HG02610 (cell line): ENCODE data around the gene RBX1.
"Not testable (repeated sequence)": the region's sequence is repeated elsewhere in the genome, so short reads cannot be mapped to it uniquely, and the experiment has no call there.

Experiments used
- ATAC-seq: cut with Tn5 transposase; IDR thresholded peaks from one replicate; pipeline ENCODE4 v1.9.1; 2021; ENCODE audit warnings: mild to moderate bottlenecking, moderate library complexity; ENCODE audit not compliant: unreplicated experiment

RBX1 gene

GRCh38 chr22:40967111-40967760, 16.1 kb downstream of the RBX1 start:
- no peak for ATAC-seq

- no peak for ATAC-seq
Observed at GRCh38 chr22:40972587-40972986, 21.4 kb downstream of the RBX1 start.

- no peak for ATAC-seq
Observed at GRCh38 chr22:40973144-40973543, 22.0 kb downstream of the RBX1 start.

- ATAC-seq = no peak
Observed at GRCh38 chr22:40975366-40975765, 24.2 kb downstream of the RBX1 start.

GRCh38 chr22:40976866-40977700, 25.9 kb downstream of the RBX1 start:
- ATAC-seq = no peak

GRCh38 chr22:40979198-40979597, 28.0 kb downstream of the RBX1 start:
- ATAC-seq = no peak

GRCh38 chr22:40979871-40980270, 28.7 kb downstream of the RBX1 start:
- no peak for ATAC-seq

- ATAC-seq = no peak
Observed at GRCh38 chr22:40982482-40983385, 31.6 kb downstream of the RBX1 start.

- ATAC-seq = no peak
Observed at GRCh38 chr22:40991298-40991697, 40.1 kb downstream of the RBX1 start.

GRCh38 chr22:40995821-40996220, 44.6 kb downstream of the RBX1 start:
- ATAC-seq = no peak

GRCh38 chr22:40997520-40997919, 46.3 kb downstream of the RBX1 start:
- no peak for ATAC-seq

- ATAC-seq = no peak
Observed at GRCh38 chr22:41000040-41000565, 48.9 kb downstream of the RBX1 start.

- ATAC-seq = no peak
Observed at GRCh38 chr22:41000941-41001721, 50.0 kb downstream of the RBX1 start.

GRCh38 chr22:41001722-41002122, 50.5 kb downstream of the RBX1 start:
- no peak for ATAC-seq

GRCh38 chr22:41002386-41002785, 51.2 kb downstream of the RBX1 start:
- not testable (repeated sequence) for ATAC-seq

- no peak for ATAC-seq
Observed at GRCh38 chr22:41003066-41003465, 51.9 kb downstream of the RBX1 start.

GRCh38 chr22:41003976-41004375, 52.8 kb downstream of the RBX1 start:
- ATAC-seq = no peak

- ATAC-seq = no peak
Observed at GRCh38 chr22:41009222-41009948, 58.2 kb downstream of the RBX1 start.

- no peak for ATAC-seq
Observed at GRCh38 chr22:41015003-41015402, 63.8 kb downstream of the RBX1 start.
